A673 (cell line): Measurements from ENCODE around the gene DENND6B. TPM values are rescaled to one million over a fixed set of nuclear protein-coding genes. Genes with fewer than 3 reads are reported as not detected.

ENCODE experiments used
- BruUV-seq: library from RNA; stranded (reverse); fragments of 400-500 nt; replicated peaks from 2 replicates; lab custom pipeline; 2021; lab: Mats Ljungman, UMichigan
- CTCF ChIA-PET: fragments of 300-600 bp; sonication (Branson Sonifier 250); formaldehyde crosslinking; loops from one replicate; lab custom pipeline; 2022; ENCODE audit warnings: antibody characterized with exemption; lab: Charles Lee
- POLR2A ChIA-PET: fragments of 300-600 bp; sonication (Branson Sonifier 250); formaldehyde crosslinking; loops from one replicate; lab custom pipeline; 2022; ENCODE audit warnings: antibody characterized with exemption; ENCODE audit not compliant: low non-redundant PET; lab: Charles Lee
- DNase-seq: peaks from one replicate; pipeline ENCODE4 v3.0.0-alpha.2; 2015; ENCODE audit warnings: low spot score
- H3K27ac ChIP-seq: fragments of 200-600 bp; sonication (generic); 2 replicates; pipeline ENCODE4 v1.5.1; 2016; ENCODE audit warnings: mixed run types, low read depth, mild to moderate bottlenecking, mixed read lengths, antibody characterized with exemption, low read length; ENCODE audit not compliant: poor library complexity, severe bottlenecking
- H3K27me3 ChIP-seq: fragments of 200-600 bp; sonication (generic); replicated peaks from 2 replicates; pipeline ENCODE4 v1.6.1; 2017; ENCODE audit warnings: mixed run types, low read depth, mild to moderate bottlenecking, mixed read lengths, antibody characterized with exemption, low read length; ENCODE audit not compliant: insufficient read depth, poor library complexity
- H3K36me3 ChIP-seq: fragments of 200-600 bp; sonication (generic); 2 replicates; pipeline ENCODE4 v1.6.1; 2016; ENCODE audit warnings: mixed run types, mild to moderate bottlenecking, mixed read lengths, antibody characterized with exemption, low read length; ENCODE audit not compliant: insufficient read depth, poor library complexity, severe bottlenecking
- H3K4me1 ChIP-seq: fragments of 200-600 bp; sonication (generic); 2 replicates; pipeline ENCODE4 v1.6.1; 2017; ENCODE audit warnings: mixed run types, mild to moderate bottlenecking, mixed read lengths, antibody characterized with exemption, low read length; ENCODE audit not compliant: insufficient read depth, poor library complexity, severe bottlenecking
- H3K4me3 ChIP-seq: fragments of 200-600 bp; sonication (generic); 2 replicates; pipeline ENCODE4 v1.5.1; 2016; ENCODE audit warnings: low read depth, mixed run types, mild to moderate bottlenecking, mixed read lengths, low read length; ENCODE audit not compliant: poor library complexity, severe bottlenecking
- H3K9me3 ChIP-seq: fragments of 200-600 bp; sonication (generic); 2 replicates; pipeline ENCODE4 v1.6.1; 2016; ENCODE audit warnings: mixed run types, low read depth, mild to moderate bottlenecking, mixed read lengths, antibody characterized with exemption, low read length; ENCODE audit not compliant: poor library complexity, severe bottlenecking
- EZH2 ChIP-seq: fragments of 200-600 bp; sonication (generic); IDR thresholded peaks from 2 replicates; pipeline ENCODE4 v1.6.1; 2017; ENCODE audit warnings: borderline replicate concordance, low read depth, mild to moderate bottlenecking, mixed read lengths, antibody characterized with exemption, low read length; ENCODE audit not compliant: poor library complexity, severe bottlenecking
- intact Hi-C: fragments of 100-400 bp; cut with micrococcal nuclease; formaldehyde crosslinking; loops from one replicate; pipeline ENCODE4 v1.10.0; 2022; ENCODE audit not compliant: unreplicated experiment
- total RNA-seq: library from RNA; stranded (reverse); gene quantifications from 2 replicates; pipeline ENCODE4 v1.2.3, GENCODE V29; 2021
- TF ChIP-seq, protein P1 (sequence below): fragments of 300-800, 200-600 bp; sonication (generic); conservative IDR thresholded peaks from 2 replicates; pipeline ENCODE4 v1.5.1; 2017; ENCODE audit warnings: low read depth, mild to moderate bottlenecking, antibody characterized with exemption, low read length, moderate library complexity, mixed read lengths

DENND6B gene
- total RNA-seq, 1 experiment from 2014 or later = 5.3 TPM

DNA sequence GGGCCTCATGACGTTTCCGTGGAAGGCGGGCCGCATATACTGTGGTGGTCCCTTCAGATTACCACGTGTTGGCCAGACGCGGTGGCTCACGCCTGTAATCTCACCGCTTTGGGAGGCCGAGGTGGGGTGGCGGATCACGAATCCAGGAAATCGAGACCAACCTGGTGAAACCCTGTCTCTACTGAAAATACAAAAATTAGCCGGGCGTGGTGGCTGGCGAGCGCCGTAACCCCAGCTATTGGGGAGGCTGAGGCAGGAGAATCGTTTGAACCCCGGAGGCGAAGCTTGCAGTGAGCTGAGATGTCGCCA lies 853 bp upstream of the DENND6B start:
- peak overlapping the region; percentile 79 for H3K4me3 ChIP-seq
- peaks cover 10% of the 10 kb centered on the region for H3K4me1 ChIP-seq
- ChIA-PET POLR2A (interaction anchor here (0.6 kb wide), 1 partner anchor 67 kb away, joined by 4 read pairs; no protein-coding TSS in a partner anchor), CTCF (interaction anchor here (0.6 to 1.7 kb wide), 2 partner anchors 14 to 34 kb away, joined by 5 to 9 read pairs; no protein-coding TSS in a partner anchor)
- no peaks in the 10 kb centered on the region for H3K27me3 ChIP-seq
- peak overlapping the region; percentile 94 for H3K27ac ChIP-seq
- BruUV-seq = no TSS peak
- no peaks in the 10 kb centered on the region for H3K36me3 ChIP-seq
- H3K9me3 ChIP-seq = no peaks in the 10 kb centered on the region
- DNase-seq = no peak
- intact Hi-C loops = loop anchor here (2.0 kb wide), 1 partner anchor 51 kb away; no protein-coding TSS in a partner anchor
- TF ChIP-seq EZH2 = no peak
- TF ChIP-seq, protein P1, sequence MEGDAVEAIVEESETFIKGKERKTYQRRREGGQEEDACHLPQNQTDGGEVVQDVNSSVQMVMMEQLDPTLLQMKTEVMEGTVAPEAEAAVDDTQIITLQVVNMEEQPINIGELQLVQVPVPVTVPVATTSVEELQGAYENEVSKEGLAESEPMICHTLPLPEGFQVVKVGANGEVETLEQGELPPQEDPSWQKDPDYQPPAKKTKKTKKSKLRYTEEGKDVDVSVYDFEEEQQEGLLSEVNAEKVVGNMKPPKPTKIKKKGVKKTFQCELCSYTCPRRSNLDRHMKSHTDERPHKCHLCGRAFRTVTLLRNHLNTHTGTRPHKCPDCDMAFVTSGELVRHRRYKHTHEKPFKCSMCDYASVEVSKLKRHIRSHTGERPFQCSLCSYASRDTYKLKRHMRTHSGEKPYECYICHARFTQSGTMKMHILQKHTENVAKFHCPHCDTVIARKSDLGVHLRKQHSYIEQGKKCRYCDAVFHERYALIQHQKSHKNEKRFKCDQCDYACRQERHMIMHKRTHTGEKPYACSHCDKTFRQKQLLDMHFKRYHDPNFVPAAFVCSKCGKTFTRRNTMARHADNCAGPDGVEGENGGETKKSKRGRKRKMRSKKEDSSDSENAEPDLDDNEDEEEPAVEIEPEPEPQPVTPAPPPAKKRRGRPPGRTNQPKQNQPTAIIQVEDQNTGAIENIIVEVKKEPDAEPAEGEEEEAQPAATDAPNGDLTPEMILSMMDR = no peak

DNA sequence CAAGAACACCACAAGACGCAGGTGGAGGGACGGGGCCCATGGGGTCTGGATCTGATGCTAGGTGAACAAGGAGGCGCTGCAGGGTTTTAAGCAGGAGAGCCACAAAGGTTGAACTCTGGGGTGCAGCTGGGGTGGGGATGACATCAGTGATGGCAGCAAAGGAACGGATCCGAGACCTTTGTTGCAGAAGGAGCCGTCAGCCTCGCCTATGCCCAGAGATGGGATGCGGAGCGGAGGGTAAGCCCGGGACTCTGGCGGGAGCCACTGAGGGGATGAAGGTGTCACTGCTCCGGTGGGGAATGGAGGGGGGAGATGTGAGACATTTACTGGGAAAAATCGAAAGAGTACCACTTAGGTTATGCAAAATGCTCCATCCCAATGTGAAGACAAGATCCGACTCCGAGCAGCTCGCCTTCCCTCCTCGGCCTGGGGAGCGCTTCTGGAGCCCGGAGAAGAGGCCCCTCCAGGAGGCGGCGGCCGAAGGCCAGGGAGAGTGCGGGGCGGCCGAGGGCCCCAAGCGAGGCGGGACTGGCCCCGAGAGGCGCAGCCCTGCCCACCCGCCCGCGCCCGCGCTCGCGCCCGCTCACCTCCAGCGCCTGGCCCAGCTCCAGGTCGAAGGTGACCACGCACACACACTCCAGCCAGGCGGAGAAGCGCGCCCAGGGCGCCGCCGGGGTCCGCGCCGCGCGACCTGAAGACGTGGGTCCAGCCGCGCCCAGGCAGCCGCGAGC lies 422 bp downstream of the DENND6B start:
- CTCF ChIA-PET = interaction anchor here (0.5 to 1.7 kb wide), 5 partner anchors 15 to 389 kb away, joined by 3 to 9 read pairs (median 5); no protein-coding TSS in a partner anchor
- no TSS peak for BruUV-seq
- intact Hi-C loops = loop anchor here (2.0 kb wide), 1 partner anchor 50 kb away; no protein-coding TSS in a partner anchor
- no peak for DNase-seq
- Histone ChIP-seq H3K27ac (peak overlapping the region; percentile 61), H3K27me3 (no peaks in the 10 kb centered on the region), H3K4me3 (peak overlapping the region; percentile 79), H3K4me1 (peaks cover 10% of the 10 kb centered on the region), H3K36me3 (no peaks in the 10 kb centered on the region), H3K9me3 (no peaks in the 10 kb centered on the region)
- TF ChIP-seq, protein P1 = no peak
- no peak for TF ChIP-seq EZH2
- POLR2A ChIA-PET = no interaction called here

DNA sequence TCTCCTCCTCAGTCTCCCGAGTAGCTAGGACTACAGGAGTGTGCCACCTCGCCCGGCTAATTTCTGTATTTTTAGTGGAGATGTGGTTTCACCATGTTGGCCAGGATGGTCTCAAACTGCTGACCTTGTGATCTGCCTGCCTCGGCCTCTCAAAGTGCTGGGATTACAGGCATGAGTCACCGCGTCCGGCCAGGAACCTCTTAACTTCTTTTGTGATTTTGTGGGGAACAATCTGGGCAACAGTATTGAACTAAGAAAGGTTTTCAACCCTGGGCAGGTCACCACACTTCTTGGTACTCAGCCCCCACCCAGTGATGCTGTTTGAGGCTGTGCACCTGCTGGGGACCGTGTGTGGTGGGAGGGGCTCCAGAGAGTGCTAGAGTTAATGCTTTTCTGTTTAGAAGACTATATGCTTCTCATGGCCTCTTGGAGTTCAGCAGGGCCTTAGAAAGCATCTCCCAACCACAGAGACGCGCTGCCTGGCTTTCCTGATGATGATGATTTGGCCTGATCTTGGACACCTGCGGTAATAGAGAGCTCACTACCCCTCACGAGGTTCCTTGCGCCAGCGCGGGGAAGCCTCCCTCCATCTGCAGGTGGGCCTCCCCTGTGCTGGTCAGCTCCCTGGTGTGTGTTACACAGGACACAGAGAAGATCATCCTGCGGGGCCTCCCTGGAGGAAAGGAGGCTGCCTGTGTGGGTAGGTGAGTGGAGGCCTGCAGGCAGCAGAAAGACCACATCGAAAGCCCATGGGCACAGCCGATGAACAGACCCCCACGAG lies 1.2 kb downstream of the DENND6B start:
- H3K4me1 ChIP-seq = peaks cover 10% of the 10 kb centered on the region
- no peak for DNase-seq
- TF ChIP-seq EZH2 = no peak
- TF ChIP-seq, protein P1 = no peak
- no peaks in the 10 kb centered on the region for H3K9me3 ChIP-seq
- H3K27ac ChIP-seq = no peak overlapping the region
- intact Hi-C loops = loop anchor here (2.0 kb wide), 1 partner anchor 49 kb away; no protein-coding TSS in a partner anchor
- no TSS peak for BruUV-seq
- H3K27me3 ChIP-seq = no peaks in the 10 kb centered on the region
- ChIA-PET POLR2A (interaction anchor here (0.6 kb wide), 1 partner anchor 313 kb away, joined by 3 read pairs; no protein-coding TSS in a partner anchor), CTCF (interaction anchor here (0.6 to 1.7 kb wide), 5 partner anchors 16 to 363 kb away, joined by 3 to 9 read pairs (median 6); no protein-coding TSS in a partner anchor)
- H3K4me3 ChIP-seq = peak overlapping the region; percentile 79
- H3K36me3 ChIP-seq = no peaks in the 10 kb centered on the region
